SIG-M5 treated with dmso at 0.1 percent for 504 hours (cell line): Measurements from ENCODE around the gene RGS7.

Experiments
- DNase-seq: peaks from one replicate; lab custom pipeline; 2025; ENCODE audit not compliant: unreplicated experiment; lab: John Stamatoyannopoulos, UW

RGS7 gene

DNA sequence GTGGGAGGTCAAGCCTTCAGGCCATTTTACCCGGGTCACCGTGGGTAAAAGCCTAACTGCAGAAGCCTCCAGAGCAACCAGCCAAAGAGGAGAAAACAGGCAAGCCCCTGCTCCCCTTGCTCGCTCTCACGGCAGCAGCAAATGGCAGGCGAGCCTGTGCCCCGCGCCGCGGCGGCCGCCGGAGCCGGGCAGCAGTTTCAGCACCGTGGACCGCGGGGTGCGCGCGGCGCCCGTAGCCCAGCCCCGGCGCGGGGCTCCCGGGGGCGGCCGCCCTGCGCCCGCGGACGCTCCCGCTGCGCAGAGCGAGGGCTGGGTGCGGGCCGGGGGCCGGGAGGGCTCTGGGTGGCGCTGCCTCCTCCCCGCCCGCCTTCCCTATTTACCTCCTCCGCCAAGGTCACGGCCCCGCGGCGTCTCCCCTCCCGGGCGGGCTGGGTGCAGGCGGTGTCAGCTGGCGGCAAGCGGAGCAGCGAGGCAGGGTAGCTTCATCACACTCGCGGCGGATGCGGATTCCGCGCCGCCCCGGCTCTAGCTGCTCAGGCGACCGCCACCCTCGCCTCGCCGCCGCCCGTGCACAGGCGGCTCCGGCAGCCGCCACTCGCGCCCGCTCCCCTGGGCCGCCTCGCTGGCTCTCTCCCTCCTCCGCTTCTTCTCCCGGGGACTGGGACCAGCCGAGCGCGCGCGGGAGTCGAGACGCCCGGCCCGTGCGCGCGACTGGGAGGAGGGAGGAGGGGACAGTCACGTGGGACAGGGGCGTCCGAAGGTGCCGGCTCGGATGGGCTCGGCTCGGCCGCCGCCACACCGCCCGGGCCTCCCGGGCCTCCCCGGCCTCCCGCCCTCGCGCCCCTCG is at the start of gene RGS7:
RGS7 (minus strand) TSS at position 687 of the 847 bp plus-strand sequence.
- DNase-seq = no peak

- no peak for DNase-seq
These were observed 49.4 kb upstream of the RGS7 start for GRCh38 chr1:241406421-241406820.

GRCh38 chr1:241401156-241401555 is 44.2 kb upstream of the RGS7 start:
- no peak for DNase-seq

DNA sequence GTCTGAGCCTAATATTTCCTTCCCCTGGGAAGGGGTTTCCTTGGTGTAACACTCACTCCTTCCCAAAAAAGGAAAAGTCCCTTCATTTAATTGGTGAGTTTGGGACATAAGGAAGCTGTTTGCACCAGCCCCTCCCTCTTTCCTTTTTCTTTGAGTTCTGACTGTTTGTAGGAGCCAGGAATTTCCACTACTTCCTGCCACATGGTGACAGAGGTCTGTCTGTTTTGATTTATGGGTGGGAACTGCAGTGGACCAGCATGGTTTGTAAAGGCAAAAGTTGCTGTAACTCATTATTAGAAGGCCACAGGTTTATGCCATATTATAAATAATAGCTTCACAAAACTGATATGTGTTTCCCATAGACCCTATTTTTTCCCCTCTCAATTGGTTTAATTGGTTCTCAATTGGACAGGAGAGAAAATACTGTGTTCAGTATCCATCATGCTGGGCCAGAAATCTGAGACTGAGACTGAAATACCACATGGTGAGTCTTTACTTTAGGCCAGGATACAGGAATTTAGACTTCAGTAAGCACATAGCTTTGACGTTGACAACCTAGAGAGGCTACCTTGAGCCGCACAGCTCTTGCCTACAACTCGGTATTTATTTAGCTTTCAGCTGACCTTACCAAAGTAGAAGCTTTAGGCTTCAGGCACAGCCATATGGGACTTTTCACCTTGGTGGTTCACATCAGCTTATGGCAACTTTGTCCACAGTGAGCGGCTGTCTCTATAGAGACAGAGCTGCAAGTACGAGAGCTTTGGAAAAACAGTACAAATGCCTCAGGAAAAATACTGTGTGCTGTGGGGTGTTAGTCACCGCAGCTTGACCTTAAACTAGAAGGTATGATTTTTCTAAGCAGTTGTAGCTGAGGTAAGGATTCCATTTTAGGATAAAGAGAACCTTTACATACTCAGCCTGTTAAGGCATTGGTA is 40.0 kb upstream of the RGS7 start:
- no peak for DNase-seq

GRCh38 chr1:241391926-241392710 is 35.1 kb upstream of the RGS7 start:
- DNase-seq = no peak

- no peak for DNase-seq
These were observed 33.5 kb upstream of the RGS7 start for GRCh38 chr1:241390526-241390925.

DNA sequence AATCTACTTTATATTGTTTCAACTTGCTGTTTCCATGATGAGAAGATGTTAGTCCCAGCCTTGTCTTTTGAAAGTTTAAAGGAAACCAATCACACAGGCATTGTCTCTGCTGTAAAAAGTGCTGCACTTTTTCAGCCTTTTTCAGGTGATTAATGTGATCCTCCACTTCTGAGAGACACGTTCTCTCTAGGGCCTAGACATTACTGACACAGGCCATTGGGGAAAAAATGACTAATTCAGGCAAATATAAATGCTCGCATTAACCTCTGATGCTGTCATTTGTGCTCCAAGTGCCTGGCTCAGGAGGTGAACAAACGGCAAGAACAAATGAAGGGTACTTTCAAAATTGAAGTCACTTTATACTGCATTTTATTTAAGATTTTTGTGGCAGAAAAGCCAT is 32.4 kb upstream of the RGS7 start:
- no peak for DNase-seq

GRCh38 chr1:241387216-241387615 is 30.2 kb upstream of the RGS7 start:
- no peak for DNase-seq

GRCh38 chr1:241376701-241377100 is 19.7 kb upstream of the RGS7 start:
- DNase-seq = no peak

DNA sequence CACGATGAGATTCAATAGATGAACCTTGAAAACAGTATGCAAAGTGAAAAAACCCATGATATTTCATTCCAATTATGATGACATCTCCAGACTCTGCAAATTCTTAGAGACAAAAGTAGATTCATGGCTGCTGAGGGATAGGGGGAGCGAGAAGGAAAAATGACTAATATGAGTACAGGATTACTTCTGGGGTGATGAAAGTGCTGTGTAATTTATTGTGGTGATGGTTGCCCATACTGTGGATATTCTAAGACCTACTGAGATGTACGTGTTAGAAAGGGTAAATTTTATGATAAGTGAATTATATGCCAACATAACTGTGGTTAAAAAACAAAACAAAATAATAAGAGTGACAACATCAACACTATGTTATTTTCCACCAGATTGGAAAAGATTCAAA is 18.9 kb upstream of the RGS7 start:
- DNase-seq = no peak

DNA sequence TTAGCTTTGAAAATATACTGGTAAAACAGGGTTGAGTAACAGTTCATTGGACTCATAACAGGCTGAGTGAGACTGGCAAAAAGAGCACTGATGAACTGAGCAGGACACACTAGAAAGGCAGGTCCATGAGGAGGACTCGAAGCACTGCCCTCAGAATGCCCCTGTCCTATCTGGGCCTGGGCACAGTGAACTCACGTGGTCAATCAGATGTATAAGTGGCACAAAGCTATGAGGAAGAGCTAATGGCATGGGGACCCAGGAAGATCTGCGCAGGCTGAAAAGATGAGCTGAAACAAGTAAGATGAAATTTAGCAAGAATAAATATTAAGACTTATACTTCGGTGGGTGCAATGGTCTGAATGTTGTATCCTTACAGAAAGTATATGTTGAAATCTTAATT is 9.2 kb upstream of the RGS7 start:
- no peak for DNase-seq

DNA sequence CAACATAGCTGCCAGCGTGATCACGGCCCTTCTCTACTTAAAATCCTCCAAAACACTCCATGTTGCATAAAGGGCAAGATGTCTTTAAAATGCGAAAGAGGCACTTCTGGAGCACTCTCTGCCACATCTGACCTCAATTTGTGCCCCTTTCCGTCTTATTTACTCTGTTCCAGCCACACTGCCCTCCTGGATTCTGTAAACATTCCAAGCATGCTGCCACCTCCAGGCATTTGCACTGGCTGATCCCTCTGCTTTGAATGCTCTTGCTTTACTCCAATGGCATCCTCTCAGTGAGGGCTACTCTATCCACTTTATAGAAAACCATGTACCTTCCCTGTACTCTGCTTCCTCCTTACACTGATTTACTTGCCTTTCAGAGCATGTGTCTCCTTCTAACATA is 5.3 kb upstream of the RGS7 start:
- no peak for DNase-seq

DNA sequence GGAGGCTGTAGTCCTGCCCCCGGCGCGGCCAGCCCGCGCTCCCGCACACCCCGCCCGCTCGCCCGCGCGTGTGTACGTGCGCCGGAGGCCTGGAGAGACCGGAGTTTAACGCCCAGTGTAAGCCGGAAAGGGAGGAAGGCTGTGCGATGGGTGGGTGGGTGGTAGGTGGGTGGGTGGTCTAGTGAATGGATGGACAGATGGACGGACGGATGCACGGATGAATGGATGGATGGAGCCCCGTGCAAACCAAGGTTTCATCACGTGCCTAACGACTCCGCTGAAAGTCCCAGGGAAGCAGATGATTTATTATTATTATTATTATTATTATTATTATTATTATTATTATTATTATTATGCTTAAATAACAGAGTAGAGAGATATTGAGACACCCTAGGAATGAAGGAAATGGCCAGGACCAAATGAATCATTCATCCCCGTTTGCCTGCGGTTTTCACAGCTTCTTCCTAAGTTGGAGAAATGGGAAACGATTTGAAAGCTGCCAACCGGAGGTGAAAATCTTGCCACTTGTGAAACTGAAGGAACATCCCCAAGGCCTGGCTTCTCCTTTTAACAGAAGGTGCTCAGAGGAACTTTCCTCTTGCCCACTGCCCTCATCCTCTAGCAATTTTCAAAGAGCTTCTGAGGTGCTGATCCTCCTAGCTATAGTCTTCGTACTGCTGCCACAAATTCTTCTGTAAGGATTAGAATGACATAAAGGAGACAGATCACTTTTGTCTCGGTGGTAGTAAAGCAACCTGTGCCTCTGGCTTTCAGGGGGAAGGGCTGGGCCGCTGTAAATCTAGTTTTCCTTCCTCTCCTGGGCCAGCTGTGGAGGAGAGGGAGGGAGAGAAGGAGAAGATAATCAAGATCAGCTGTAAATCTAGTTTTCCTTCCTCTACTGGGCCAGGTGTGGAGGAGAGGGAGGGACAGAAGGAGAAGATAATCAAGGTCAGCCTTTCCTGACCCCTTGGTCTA is 648 bp upstream of the RGS7 start:
- DNase-seq = no peak

DNA sequence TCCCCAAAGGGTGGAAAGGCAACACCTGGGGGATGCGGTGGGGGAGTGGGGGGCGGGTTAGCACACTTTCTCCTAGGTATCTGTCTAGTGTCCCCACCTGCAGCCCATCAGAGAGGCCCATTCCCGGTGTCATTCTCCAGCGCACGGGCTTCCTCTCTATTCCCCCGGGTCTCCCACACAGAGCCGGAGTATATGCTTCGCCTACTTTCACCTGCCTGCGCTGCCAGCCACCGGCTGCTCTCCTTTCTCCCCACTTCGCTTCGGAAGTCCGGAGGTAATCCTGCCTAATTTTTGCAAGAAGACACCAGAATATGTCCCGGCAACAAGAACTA is 852 bp downstream of the RGS7 start:
- DNase-seq = no peak

DNA sequence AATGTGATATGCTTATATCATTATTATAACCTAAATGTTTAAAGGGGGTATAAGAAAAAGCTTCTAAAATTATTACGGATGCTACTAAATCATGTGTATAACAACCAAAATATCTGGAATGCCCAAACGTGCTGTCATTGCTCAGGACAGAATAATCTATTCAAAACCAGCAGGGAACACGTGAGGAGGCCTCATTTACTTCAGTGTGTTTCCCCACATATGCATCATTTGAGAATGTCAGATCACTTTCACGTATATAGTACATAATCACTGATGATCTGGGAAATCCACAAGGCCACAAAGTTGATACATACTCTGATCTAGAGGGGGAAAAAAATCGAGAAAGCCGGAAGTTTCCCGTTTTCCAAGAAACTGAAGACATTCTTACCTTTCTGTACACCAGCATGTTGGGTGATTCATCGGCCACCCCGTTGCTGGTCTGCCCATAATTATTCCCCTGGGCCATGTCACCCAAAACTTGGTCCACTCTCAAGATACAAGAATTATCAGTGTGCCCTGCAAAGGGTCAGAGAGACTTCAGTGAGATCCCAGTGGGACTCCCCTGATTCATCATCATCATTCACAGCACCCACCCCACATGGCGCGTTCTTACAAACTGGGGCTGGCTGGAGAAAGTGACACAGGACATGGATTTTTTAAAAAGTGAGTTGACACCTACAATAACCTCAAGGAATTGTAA is 1.5 kb downstream of the RGS7 start:
- DNase-seq = no peak

DNA sequence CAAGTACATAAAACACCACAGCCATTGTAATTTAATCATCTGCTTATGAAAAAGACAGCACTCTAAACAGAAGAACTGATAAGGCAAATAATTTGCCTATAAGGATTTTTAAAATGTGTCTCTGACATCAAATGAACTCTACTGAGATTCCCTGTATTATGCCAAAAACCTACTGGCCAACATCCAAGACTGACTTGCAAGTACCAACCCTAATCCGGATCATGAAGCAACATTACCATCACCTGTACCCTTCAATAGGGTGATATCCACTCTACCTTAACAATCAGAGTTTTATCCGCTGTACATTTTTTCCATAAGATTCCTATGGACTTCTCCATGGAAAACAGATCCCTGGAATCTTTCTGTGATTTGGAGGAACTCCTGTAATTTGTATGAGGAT is 4.6 kb downstream of the RGS7 start:
- no peak for DNase-seq

GRCh38 chr1:241351841-241352240 is 5.2 kb downstream of the RGS7 start:
- DNase-seq = no peak

DNA sequence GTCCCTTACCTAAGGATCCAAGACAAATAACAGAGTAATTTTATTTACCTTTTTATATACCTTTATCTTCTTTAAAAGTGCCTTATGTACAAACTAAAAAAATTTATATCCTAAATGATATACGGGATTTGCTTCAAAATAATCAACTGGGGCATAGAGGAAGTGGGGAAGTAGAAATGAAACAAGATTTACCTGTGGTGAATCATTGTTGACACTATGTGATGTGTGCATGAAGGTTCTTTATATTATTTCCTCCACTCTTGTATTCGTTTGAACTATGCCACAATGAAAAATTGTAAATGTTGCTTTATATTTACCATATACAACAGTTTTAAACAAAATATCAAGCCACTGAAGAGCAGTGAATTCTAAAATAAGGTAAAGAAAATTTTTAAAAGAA is 13.0 kb downstream of the RGS7 start:
- no peak for DNase-seq

GRCh38 chr1:241336335-241336734 is 20.7 kb downstream of the RGS7 start:
- peak; percentile 54 for DNase-seq

GRCh38 chr1:241332987-241333386 is 24.0 kb downstream of the RGS7 start:
- no peak for DNase-seq
